ENCODE results near the gene GDF10. TPM values are rescaled to one million over a fixed set of nuclear protein-coding genes. Genes with fewer than 3 reads are reported as not detected.

Gene GDF10, protein sequence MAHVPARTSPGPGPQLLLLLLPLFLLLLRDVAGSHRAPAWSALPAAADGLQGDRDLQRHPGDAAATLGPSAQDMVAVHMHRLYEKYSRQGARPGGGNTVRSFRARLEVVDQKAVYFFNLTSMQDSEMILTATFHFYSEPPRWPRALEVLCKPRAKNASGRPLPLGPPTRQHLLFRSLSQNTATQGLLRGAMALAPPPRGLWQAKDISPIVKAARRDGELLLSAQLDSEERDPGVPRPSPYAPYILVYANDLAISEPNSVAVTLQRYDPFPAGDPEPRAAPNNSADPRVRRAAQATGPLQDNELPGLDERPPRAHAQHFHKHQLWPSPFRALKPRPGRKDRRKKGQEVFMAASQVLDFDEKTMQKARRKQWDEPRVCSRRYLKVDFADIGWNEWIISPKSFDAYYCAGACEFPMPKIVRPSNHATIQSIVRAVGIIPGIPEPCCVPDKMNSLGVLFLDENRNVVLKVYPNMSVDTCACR
- polyA plus RNA-seq (2013, experiment 1 of 2; ENCODE audit: insufficient read length): 0.14 TPM
- polyA plus RNA-seq (2013, experiment 2 of 2; ENCODE audit: insufficient read length): 0.23 TPM

DNA sequence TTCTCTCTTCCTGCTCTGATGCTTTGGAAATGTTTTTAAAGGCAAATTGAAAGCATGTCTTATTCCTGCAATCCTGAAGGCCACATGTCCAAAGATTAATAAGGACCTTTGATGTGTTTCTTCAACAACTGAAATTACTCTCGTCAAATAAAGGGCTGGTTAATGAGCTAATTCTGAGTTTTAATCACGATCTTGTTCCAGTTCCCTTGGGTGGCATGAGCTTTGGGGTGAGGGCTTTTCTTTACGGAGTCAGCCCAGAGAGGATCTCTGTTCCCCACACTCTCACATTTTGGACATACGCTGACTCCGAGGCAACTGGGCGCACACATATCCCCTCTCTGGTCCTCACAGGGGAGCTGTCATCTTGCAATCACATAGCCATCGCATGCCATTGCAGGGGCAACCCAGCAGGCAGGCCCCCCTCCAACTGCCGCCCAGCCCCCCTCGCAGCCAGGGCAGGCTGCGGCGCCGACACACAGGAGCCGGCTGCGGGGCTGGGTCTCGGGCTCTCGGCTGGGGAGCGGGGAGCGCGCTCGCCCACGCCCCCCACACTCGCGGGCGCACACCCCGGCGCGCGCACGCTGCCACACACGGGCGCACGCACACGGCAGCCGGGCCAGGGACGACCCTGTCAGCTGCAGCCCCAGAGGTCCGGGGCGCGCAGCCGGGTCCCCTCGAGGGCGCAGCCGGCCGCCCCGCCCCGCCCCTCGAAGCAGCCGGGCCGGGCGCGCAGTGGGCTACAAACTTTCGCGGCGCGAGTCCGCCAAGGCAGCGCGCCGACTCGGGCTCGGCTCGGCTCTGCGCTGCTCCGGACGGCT is at the start of gene GDF10:
Gene GDF10 (plus strand): TSS at position 587 of the 818 bp plus-strand sequence. CDS start 455 bp downstream, outside the sequence.
- no peak for DNase-seq

DNA sequence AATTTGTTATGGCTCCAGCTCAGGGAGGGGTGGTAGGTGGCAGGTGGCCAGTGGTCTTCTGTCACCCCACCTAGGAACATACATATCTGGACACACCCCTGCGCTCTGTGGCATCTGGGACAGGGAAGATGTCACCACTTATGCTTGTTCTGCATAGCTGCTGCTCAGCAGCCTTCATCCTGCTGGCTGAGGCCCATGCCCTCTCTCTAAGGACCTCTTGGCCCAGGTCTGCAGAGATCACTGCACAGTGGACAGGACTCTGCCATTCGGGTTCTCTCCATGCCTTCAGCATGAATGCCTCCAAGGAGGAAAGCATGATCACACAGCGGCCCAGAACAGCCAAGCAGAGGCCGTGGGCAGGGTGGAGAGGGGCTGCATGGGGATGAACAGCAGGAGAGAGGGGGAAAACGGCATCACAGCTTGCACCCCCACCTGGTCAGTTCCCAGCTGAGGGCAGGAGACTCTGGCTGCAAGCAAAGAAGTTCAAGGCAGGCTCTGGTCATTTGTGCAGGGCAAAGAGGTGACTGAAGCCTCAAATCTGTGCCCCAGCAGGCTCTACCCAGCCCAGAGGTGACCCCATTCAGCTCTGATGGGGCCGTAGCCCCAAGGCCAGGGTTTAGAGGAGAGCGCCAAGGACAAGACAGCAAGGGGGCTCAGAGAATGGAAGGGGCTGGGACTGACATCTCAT is 47.8 kb upstream of the GDF10 start:
- no peak for DNase-seq

DNA sequence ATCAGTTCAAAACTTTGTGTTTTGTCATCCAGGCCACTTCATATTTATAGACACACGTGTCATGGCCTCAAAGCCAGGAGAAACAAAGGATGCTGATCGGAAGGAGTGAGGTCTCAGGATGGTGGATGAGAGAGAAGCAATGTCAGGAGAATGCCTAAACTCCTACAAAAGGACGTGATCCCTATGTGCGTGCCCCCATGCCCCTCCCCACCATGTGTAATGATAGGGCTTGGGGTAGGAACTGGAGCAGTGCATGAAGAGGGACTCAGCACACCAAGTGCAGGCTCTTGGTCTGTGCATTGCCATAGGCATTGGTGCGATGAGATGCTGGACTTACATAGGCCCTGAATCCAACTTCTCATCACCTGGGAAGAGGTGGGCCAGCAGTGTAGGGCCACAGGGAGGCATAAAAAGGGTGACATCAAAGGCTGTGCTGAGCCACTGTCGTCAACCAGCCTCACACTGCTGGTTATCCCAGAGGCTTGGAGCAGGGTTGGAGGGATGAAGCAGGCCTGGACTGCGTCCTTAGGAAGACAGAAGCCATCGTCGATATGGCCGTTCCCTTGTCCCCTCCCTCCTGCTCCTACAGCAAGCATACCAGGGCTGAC is 46.9 kb upstream of the GDF10 start:
- DNase-seq: no peak

DNA sequence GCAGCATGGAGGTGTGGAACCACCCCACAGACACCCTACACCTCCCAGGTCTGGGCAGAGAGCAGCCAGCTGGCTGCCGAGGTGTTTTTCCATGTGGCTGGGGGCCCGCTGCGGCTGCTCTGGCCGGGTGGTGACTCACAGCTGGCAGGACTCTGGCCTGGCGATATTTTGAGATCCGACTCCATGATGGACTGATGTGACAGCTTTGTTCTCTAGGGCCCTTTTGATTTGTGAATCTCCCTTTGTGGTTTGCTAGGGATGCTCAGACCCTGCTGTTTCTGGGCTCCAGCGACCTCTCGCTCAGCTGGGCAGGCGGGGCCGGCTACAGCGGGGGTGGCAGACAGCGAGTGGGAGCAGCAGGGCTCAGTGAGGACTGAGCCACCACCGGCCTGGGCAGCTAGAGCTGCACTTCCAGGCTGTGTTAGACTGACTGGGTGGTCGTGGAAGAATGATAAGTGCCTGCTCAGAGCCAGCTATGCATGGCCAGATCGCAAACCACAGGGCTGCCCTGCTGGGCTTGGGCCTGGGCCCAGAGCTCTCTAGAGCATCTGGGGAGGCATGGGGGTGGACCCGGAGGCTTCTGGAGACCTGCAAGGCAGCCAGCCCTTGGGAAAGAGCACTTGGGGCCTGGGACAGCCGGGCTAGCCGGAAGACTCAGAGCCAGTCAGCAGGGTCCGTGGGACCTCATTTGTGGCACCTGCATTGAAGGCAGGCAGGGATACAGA is 46.2 kb upstream of the GDF10 start:
- DNase-seq: peak; percentile 68

DNA sequence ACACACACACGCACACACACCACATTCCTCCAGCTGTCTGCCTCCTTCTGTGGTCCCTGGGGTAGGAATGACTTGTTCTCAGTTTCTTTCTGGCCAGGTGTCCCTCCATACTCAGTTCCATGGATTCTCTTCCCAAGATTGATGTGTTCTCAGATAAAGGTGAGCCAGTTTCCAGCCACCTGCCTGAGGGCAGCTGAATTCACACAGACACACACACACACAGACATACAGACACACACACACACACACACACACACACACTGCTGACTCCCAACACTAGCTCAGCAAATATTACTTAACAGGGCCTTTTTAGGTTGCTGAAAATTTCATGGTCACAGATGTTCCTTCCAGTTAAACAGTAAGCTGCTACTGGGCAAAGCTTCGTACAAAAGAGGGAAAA is 45.4 kb upstream of the GDF10 start:
- DNase-seq: no peak

DNA sequence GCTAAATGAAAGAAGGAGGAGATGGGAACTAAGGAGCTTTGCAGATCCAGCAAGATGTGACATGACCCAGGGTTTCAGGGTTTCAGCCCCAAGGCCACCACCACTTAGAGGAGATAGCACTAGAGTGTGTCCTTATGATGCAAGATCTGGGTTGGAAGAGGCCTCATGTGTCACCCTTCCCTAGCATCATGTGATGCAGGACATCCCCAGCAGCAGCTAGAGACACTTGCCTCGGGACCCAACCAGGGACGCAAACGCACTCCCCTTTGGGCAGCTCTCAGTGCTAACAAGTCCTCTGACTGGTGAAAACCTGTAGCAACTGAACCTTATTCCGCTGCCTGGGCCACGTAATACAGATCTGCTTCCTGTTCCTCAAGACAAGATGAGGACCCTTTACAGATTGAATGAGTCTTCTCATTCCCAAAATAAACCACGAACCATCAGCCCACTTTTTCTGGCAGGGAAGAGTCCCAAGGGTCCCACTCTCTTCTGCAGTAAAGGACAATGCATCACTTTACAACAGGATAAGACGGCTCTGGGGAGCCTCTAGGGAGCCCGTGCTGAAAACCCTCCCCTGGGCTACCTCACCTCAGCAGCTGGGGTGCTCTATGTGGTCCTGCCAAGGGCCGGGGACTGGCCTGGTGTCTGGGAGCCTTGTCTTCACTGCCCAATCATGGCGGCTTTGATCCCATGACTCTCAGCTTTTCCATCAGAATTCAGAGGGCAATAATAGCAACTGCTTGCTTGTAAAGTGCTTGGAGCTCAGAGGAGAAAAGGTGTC is 44.8 kb upstream of the GDF10 start:
- no peak for DNase-seq

DNA sequence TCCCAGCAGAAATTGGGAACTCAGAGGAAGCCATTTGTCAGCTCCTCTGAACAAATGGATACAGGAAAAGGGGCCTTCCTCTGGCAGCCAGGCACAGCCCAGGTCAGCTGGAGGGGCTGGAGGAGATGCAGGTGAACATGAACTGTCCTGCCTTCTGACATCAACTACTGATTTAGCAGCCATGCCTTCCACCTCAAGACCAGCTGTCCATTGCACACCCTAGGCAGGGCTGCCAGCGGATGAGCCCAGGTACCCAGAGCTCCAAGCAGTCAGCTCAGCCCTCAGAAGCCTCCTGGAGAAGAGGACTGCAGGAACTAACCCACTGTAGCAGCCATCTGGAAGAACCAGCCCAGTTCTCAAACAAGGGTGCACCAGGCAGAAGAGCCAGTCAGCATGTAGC is 44.1 kb upstream of the GDF10 start:
- no peak for DNase-seq

DNA sequence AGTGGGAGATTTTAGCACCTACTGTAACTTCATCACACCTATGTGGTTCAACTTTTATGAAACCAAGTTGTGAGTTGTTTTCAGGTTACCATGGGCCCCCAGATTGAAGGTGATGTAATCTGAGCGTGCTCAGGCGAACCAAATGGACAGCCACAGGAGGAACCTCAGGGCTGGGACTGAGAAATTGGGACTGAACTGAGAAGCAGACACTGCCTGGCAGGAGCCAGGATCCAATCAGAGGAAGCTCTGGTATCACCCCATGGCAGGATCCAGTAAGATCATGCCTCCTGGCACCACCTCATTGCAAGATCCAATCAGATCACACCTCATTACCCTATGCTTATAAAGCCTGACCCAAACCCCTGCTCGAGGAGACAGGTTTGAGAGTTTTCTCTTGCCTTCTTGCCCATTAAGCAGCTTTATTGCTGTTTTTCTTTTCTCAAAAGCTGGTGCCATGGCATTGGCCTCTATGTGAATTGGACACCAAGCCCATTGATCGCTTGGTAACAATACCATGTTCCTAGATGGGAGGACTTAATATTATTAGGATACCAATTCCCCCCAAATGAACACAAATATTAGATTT is 43.2 kb upstream of the GDF10 start:
- DNase-seq: no peak

DNA sequence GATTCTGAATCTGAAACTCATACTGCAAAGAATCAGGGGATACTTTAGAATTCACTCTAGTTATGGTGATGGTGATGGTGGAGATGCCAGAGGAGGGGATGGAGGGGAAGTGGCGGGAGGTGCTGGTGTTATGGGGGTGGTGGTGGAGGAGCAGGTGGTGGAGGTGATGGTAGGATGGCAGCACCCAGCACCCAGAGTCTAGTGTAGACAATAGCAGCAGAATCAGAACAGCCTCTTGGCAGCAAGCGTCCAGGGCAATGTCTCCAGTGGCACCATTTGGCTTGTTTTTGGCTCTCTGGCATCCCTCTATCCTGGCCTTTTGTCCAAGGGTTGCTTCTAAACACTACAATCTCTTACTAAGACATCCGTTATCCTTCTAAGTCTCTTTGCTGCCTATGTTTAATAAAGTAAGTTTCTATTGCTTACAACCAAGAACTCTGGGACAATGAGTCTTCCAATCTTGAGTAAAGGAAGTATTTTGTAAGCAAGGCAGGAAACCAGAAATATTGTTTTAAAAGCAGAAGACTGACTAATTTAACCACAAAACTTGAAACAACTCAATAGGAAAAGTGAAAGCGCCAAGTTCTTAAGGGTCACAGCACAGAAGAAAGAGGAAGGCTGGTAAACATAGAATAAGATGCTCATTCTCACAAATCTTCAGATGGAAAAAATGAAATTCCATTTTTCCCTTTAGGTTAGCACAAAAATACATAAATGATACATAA is 42.4 kb upstream of the GDF10 start:
- peak; percentile 31 for DNase-seq

DNA sequence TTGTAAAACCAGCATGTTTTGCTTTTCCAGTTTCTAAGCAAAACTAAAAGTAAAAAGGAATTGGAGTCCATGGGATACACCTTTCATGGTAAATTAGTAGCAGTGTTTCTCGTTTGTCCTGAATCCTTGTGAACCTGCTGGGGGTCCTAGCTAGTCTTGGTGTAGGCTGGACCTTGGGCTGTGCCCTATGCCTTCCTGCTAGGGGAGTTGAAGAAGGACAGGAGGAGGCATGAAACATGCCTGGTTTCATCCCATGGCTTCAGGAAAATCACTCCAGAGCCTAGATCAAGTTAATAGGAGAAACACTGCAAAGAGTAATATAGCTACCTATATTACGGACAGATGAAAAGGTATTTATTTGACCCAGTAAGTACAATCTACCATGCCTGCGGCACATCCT is 41.1 kb upstream of the GDF10 start:
- no peak for DNase-seq

DNA sequence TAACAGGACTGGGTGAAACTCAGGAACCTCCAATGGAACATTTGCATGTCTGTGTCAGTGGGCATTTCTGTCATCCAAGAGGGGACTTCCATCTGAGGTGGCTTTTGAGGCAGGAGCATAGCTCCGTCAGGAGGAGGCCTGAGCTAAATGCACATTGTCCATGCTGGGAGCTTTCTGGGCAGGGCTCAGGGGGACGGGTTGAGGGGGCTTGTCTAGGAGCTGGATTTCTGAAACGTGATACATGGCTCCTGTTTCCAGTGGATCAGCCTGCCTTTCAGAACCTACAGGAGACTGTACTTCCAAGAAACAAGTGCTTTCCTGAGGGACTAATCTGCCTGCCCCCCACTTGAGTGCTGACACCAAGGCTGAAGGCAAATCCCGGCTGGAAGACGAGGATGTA is 40.5 kb upstream of the GDF10 start:
- no peak for DNase-seq

DNA sequence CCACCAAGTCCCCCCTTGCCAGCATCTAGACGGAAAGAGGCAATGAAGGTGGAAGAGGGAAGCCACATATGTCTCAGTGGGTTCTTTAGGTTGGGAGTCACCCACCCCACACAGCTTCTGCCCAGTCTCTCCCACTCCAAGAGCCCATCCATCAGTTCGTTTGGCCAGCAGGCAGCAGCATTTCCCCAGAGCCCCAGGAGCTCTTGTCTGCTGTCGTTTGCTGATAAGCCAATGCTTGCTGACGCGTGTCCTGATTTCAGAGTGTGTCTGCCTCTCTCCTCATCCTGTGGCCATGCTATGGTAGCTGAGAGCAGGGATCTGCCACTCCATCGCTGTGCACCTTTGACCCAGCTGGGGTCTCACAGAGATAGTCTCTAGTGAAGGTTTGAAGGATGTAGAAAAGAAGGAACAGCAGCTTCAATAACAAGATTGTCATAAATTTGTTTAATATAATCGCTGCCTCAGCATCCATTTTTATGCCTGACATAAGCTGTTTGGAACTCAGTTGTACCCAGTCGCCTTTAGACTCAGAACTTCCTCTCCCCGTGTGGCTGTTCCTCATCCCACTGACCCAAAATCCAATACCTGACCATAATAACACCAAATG is 39.4 kb upstream of the GDF10 start:
- DNase-seq: no peak

DNA sequence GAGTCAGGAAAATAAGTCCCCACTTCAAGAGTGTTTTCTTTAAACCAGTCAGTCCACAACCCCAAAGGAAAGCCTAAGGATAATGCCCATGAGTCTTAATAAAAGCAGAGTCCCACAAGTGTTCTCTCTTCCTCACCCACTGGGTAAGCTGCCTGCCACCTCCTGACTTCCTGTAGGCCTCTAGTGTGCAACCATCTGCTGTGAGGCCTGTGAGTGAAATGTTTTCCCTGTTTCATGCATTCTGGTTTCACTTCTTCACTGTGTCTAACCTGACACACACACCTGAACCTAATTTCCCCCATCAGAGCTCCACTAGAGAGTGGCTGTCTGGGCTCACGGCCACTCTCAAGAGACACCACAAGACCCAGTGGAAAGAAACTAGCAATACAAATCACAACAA is 38.9 kb upstream of the GDF10 start:
- no peak for DNase-seq

DNA sequence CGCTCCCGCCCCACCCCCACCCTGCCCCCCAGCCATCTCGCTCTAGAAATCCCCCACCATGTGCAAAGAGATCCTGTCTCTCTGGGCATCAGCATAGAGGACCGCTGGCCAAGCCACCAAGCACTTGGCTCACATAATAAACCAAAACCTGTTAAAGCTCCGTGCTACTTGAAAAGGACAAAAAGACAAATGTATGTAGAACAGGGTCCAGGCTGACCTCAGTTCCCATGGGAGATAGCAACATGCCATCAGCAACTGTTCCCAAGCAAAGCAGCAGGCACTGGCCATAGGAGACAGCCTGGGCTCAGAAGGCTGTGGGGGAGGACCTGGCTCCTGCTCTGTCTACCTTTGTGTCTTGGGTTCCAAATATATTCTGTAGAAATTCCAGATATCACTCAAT is 38.4 kb upstream of the GDF10 start:
- no peak for DNase-seq

DNA sequence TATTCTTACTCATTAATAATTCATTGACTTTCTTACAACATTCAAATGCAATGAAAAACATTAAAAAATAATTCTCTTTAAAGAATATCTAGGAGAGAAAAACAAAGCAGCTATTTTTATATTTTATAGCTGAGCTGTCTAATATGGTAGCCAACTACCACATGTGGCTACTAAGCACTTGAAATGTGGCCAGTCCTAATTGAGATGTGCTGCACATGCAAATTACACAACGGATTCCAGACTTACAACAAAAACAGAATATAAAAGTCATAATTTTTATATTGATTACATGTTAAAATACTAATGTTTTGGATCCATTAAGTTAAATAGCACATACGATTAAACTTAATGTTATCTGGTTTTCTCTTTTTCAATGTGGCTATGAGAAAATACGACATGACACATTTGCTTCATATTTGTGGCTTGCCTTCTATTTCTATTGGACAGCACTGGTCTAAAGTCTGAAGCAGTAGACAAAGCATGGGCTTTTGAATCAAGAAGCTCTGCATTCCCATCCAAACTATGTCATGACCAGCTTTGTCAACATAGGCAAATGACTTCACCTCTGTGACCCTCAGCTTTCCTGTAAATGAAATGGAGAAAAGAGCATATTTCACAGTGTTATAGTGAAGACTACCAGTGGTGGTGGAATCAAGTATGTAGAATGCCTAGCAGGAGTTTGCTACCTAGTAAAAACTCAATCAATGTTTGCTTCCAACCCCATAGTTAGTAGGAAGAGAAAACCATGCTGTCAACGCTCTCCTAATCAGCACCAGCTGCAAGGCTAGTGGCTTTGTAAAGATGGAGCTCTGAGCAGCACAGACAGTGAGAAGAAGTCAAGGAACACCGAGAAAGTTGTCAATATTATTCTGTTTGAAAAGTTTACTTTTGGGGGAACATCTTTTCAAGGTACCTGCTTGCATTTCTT is 37.1 kb upstream of the GDF10 start:
- peak; percentile 82 for DNase-seq

DNA sequence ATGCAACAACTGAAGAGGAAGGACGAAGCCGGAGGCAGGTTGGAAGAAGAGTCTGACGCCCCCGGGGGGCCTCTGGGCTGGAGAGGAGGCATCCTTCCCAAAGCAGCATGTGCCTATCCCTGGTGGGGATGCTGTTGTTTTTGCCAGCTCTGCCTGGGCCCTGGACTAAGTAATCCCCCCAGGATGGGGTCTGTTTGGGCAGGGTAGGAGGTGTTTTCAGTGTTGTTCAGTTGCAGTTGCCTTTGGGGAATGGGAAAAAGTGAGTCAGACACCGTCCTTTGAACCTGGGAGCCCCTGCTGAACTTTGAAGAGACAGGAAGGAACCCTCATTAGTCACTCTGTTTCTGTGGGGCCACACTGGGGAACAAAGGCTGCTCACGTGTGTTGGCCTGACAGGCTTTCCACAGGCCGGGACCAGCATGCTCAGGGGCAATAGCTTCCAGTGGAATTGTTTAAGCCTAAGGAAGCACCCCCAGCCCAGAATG is 35.2 kb upstream of the GDF10 start:
- no peak for DNase-seq

DNA sequence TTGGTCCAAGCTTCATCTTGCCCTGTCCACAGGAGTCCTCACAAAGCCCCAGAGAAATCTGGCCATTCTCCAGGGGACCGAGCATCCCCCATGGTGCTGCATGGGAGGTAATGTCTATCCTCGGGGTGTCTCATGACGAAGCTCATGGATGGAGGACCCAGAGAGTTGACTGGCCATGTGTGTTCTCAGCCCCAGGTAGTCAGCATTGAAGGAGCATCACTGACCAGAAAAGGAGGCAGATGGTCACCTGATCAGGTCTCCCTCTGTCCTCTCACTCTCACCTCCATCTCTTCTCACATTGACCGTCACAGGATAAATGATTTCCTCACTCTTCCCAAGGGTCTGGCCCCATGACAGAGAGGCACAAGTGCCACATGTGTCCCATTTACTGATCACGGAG is 33.4 kb upstream of the GDF10 start:
- DNase-seq: no peak

DNA sequence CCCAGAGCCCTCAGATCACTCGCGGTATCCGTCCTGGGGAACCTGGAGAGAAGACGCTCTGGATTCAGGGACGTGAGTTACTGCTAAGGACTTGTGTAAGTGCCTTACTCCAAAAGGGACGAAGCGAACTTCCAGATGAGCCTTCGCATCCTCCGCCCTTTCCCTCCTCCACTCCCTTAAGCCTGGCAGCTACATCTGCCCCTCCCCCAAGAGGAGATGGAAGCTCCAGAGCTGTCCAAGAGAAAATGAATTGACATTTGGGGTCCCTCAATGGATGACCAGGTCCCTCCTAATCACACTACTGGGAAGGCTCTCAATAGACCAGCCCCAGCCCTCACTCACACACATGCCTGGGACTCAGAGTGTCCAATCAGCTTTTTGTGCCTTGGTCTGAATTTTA is 31.3 kb upstream of the GDF10 start:
- DNase-seq: no peak
